GM12878 (cell line): ENCODE measurements around the gene PI4KA. TPM values are rescaled to one million over a fixed set of nuclear protein-coding genes. Genes with fewer than 3 reads are reported as not detected.

Source experiments
- ATAC-seq: fragments of 200-7000 bp; cut with Tn5 transposase; 3 replicates; pipeline ENCODE4 v1.9.1; 2020; ENCODE audit warnings: mild to moderate bottlenecking, moderate library complexity
- BruUV-seq: library from RNA; stranded (reverse); fragments of 400-500 nt; replicated peaks from 2 replicates; lab custom pipeline; 2021; lab: Mats Ljungman, UMichigan
- CTCF ChIA-PET: fragments of 300-600 bp; sonication (Branson Sonifier 250); formaldehyde crosslinking; extraction: SDS; loops from one replicate; lab custom pipeline; 2021; ENCODE audit warnings: inconsistent platforms; lab: Yijun Ruan, JAX
- POLR2A ChIA-PET: fragments of 350-600 bp; formaldehyde crosslinking; extraction: SDS; loops from one replicate; lab custom pipeline; 2021; ENCODE audit warnings: inconsistent platforms; lab: Charles Lee
- RAD21 ChIA-PET: fragments of 300-600 bp; sonication (Branson Sonifier 250); formaldehyde crosslinking; loops from one replicate; lab custom pipeline; 2023; ENCODE audit warnings: antibody characterized with exemption; ENCODE audit not compliant: unreplicated experiment; lab: Charles Lee
- SMC1A ChIA-PET: fragments of 300-600 bp; sonication (Branson Sonifier 250); formaldehyde crosslinking; loops from one replicate; lab custom pipeline; 2023; ENCODE audit not compliant: unreplicated experiment, uncharacterized antibody; lab: Charles Lee
- DNase-seq: peaks from one replicate; pipeline ENCODE4 v3.0.0-alpha.2; 2011; ENCODE audit warnings: low read depth, low spot score
- FAIRE-seq: peaks from 3 replicates; lab custom pipeline; 2011; peaks lifted over from hg19 to GRCh38; lab: Jason Lieb, UNC
- H2AFZ ChIP-seq: 2 replicates; pipeline ENCODE4 v1.6.0; 2011; ENCODE audit warnings: low read depth, low read length, control low read depth; ENCODE audit not compliant: control insufficient read depth
- H3K27ac ChIP-seq: 2 replicates; pipeline ENCODE4 v1.5.1; 2011; ENCODE audit warnings: control low read depth; ENCODE audit not compliant: control insufficient read depth, insufficient read depth
- H3K27me3 ChIP-seq, 2 experiments: replicated peaks in 1 of 2; 2 replicates each; pipeline versions ENCODE4 v1.6.0 to v1.6.1; 2011; ENCODE audit warnings: low read length in 1 of 2; ENCODE audit not compliant: control insufficient read depth in 2 of 2, insufficient read depth in 2 of 2
- H3K36me3 ChIP-seq, 2 experiments: 2 replicates each; pipeline ENCODE4 v1.5.1; 2011; ENCODE audit warnings: low read length in 1 of 2; ENCODE audit not compliant: control insufficient read depth in 2 of 2, insufficient read depth in 2 of 2
- H3K4me1 ChIP-seq: 2 replicates; pipeline ENCODE4 v1.6.1; 2011; ENCODE audit warnings: mild to moderate bottlenecking, low read length, moderate library complexity, mixed read lengths; ENCODE audit not compliant: control insufficient read depth, insufficient read depth
- H3K4me2 ChIP-seq: 2 replicates; pipeline ENCODE4 v1.6.0; 2011; ENCODE audit warnings: control low read depth; ENCODE audit not compliant: control insufficient read depth, insufficient read depth
- H3K4me3 ChIP-seq: fragments of 200-600 bp; sonication (generic); 2 replicates; pipeline ENCODE4 v1.5.1; 2016
- H3K79me2 ChIP-seq: 2 replicates; pipeline ENCODE4 v1.6.0; 2011; ENCODE audit warnings: low read length; ENCODE audit not compliant: control insufficient read depth, insufficient read depth
- H3K9ac ChIP-seq: 2 replicates; pipeline ENCODE4 v1.8.0; 2011; ENCODE audit warnings: low read length, control low read depth, mixed read lengths; ENCODE audit not compliant: control insufficient read depth, insufficient read depth
- H3K9me3 ChIP-seq: replicated peaks from 3 replicates; pipeline ENCODE4 v1.5.1; 2011; ENCODE audit warnings: mild to moderate bottlenecking, low read length; ENCODE audit not compliant: control insufficient read depth, insufficient read depth
- H4K20me1 ChIP-seq: 2 replicates; pipeline ENCODE4 v1.6.0; 2011; ENCODE audit not compliant: control insufficient read depth, insufficient read depth
- EZH2 ChIP-seq: IDR thresholded peaks from 2 replicates; pipeline ENCODE4 v1.6.1; 2012; ENCODE audit warnings: low read depth, mild to moderate bottlenecking, control low read depth, inconsistent platforms, low read length, borderline replicate concordance; ENCODE audit not compliant: control insufficient read depth
- WGBS: methylation state at CpG from one replicate; pipeline ENCODE4 v1.1.6; 2016; ENCODE audit warnings: low lambda C conversion rate; ENCODE audit not compliant: insufficient replicate concordance, insufficient coverage; ENCODE audit errors: missing lambda C conversion rate; 5-methylcytosine and 5-hydroxymethylcytosine counted together
- in situ Hi-C: fragments of 300-500 bp; cut with MboI; formaldehyde crosslinking; loops from 9 replicates; pipeline ENCODE4 v1.14.3; 2018; ENCODE audit warnings: mixed read lengths
- intact Hi-C: fragments of 100-400 bp; cut with micrococcal nuclease; formaldehyde crosslinking; loops from one replicate; pipeline ENCODE4 v1.14.2; 2022; ENCODE audit not compliant: unreplicated experiment
- polyA plus RNA-seq, 11 experiments: library from polyadenylated mRNA; depleted of rRNA in 4 of 11; unstranded in 6 of 11; stranded (reverse) in 5 of 11; fragments of >200 nt; fragmentation: Nextera tagmentation in 4 of 11; fragmentation: Illumina TruSeq in 1 of 11; extraction: Ambion mirVana in 4 of 11; extraction: Trizol in 1 of 11; gene quantifications; 1 replicate in 1 of 11; 2 replicates in 10 of 11; pipeline versions ENCODE4 v1.2.1 to v1.2.3, GENCODE V29; 2011 to 2016; ENCODE audit warnings: inconsistent platforms in 2 of 11, missing spikeins in 2 of 11, low read depth in 1 of 11
- total RNA-seq, 4 experiments: library from RNA; depleted of rRNA in 3 of 4; stranded (reverse); fragments of >200 nt in 3 of 4; fragmentation: Illumina TruSeq in 1 of 4; extraction: Trizol in 1 of 4; gene quantifications; 2 replicates each; pipeline versions ENCODE4 v1.2.1 to v1.2.3, GENCODE V29; 2013 to 2021
- TF ChIP-seq, protein P1 (sequence below): fragments of 450-650 bp; IDR thresholded peaks from 2 replicates; pipeline ENCODE4 v1.6.1; 2017; ENCODE audit warnings: antibody characterized with exemption, mild to moderate bottlenecking, moderate library complexity
- TF ChIP-seq, protein P2 (sequence below): fragments of 450-650 bp; IDR thresholded peaks from 2 replicates; pipeline ENCODE4 v1.6.1; 2018; ENCODE audit warnings: mild to moderate bottlenecking, low read depth, moderate library complexity; ENCODE audit not compliant: partially characterized antibody

PI4KA gene
- total and polyA plus RNA-seq, 10 of the 15 experiments (the other 5 are each of a cell fraction or from before 2014, with no cell fraction given) = 4.2 to 78.4 (median 42.1) TPM

GRCh38 chr22:20906387-20906767 lies 47.8 kb upstream of the PI4KA start:
- ChIA-PET SMC1A (interaction anchor here (0.6 kb wide), 1 partner anchor 20 kb away, joined by 4 read pairs; no protein-coding TSS in a partner anchor), CTCF (no interaction called here), POLR2A (interaction anchor here (0.5 kb wide), 1 partner anchor 156 kb away, joined by 4 read pairs; no protein-coding TSS in a partner anchor), RAD21 (interaction anchor here (0.5 kb wide), 1 partner anchor 23 kb away, joined by 4 read pairs; no protein-coding TSS in a partner anchor)
- H3K27ac ChIP-seq = no peak overlapping the region
- ATAC-seq = no peak
- peaks cover 5% of the 10 kb centered on the region; the same call in 1 of the 2 replicates for H3K4me1 ChIP-seq
- no peak for TF ChIP-seq EZH2
- TF ChIP-seq, protein P1, sequence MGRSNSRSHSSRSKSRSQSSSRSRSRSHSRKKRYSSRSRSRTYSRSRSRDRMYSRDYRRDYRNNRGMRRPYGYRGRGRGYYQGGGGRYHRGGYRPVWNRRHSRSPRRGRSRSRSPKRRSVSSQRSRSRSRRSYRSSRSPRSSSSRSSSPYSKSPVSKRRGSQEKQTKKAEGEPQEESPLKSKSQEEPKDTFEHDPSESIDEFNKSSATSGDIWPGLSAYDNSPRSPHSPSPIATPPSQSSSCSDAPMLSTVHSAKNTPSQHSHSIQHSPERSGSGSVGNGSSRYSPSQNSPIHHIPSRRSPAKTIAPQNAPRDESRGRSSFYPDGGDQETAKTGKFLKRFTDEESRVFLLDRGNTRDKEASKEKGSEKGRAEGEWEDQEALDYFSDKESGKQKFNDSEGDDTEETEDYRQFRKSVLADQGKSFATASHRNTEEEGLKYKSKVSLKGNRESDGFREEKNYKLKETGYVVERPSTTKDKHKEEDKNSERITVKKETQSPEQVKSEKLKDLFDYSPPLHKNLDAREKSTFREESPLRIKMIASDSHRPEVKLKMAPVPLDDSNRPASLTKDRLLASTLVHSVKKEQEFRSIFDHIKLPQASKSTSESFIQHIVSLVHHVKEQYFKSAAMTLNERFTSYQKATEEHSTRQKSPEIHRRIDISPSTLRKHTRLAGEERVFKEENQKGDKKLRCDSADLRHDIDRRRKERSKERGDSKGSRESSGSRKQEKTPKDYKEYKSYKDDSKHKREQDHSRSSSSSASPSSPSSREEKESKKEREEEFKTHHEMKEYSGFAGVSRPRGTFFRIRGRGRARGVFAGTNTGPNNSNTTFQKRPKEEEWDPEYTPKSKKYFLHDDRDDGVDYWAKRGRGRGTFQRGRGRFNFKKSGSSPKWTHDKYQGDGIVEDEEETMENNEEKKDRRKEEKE = no peak
- TF ChIP-seq, protein P2, sequence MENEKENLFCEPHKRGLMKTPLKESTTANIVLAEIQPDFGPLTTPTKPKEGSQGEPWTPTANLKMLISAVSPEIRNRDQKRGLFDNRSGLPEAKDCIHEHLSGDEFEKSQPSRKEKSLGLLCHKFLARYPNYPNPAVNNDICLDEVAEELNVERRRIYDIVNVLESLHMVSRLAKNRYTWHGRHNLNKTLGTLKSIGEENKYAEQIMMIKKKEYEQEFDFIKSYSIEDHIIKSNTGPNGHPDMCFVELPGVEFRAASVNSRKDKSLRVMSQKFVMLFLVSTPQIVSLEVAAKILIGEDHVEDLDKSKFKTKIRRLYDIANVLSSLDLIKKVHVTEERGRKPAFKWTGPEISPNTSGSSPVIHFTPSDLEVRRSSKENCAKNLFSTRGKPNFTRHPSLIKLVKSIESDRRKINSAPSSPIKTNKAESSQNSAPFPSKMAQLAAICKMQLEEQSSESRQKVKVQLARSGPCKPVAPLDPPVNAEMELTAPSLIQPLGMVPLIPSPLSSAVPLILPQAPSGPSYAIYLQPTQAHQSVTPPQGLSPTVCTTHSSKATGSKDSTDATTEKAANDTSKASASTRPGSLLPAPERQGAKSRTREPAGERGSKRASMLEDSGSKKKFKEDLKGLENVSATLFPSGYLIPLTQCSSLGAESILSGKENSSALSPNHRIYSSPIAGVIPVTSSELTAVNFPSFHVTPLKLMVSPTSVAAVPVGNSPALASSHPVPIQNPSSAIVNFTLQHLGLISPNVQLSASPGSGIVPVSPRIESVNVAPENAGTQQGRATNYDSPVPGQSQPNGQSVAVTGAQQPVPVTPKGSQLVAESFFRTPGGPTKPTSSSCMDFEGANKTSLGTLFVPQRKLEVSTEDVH = no peak
- in situ Hi-C loops (no loop called here), intact Hi-C loops (no loop called here)
- no peak overlapping the region for H3K4me3 ChIP-seq
- H3K36me3 ChIP-seq = no peaks in the 10 kb centered on the region
- no peak overlapping the region for H2AFZ ChIP-seq
- H4K20me1 ChIP-seq = no peaks in the 10 kb centered on the region
- no peaks in the 10 kb centered on the region for H3K27me3 ChIP-seq
- no peaks in the 10 kb centered on the region for H3K9me3 ChIP-seq
- no peak overlapping the region for H3K9ac ChIP-seq
- no peak for FAIRE-seq
- H3K79me2 ChIP-seq = no peaks in the 10 kb centered on the region
- no peak overlapping the region for H3K4me2 ChIP-seq
- 35% methylated on average over 3 of the region's 3 CpGs for WGBS
- DNase-seq = no peak
- BruUV-seq = no TSS peak
